ENCODE results near the gene CLCN6.

- TF ChIP-seq, protein P1, sequence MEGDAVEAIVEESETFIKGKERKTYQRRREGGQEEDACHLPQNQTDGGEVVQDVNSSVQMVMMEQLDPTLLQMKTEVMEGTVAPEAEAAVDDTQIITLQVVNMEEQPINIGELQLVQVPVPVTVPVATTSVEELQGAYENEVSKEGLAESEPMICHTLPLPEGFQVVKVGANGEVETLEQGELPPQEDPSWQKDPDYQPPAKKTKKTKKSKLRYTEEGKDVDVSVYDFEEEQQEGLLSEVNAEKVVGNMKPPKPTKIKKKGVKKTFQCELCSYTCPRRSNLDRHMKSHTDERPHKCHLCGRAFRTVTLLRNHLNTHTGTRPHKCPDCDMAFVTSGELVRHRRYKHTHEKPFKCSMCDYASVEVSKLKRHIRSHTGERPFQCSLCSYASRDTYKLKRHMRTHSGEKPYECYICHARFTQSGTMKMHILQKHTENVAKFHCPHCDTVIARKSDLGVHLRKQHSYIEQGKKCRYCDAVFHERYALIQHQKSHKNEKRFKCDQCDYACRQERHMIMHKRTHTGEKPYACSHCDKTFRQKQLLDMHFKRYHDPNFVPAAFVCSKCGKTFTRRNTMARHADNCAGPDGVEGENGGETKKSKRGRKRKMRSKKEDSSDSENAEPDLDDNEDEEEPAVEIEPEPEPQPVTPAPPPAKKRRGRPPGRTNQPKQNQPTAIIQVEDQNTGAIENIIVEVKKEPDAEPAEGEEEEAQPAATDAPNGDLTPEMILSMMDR (IDR thresholded peaks at IDR 0.05), result no peak
- no peak for TF ChIP-seq POLR2A (IDR thresholded peaks at IDR 0.05)
Measured at GRCh38 chr1:11851180-11851579, 45.2 kb downstream of the CLCN6 start.
